HL-60 (cell line): ENCODE measurements around the gene SPAG9.

Source experiments
- GABPA ChIP-seq: IDR thresholded peaks from 2 replicates; pipeline ENCODE4 v1.6.1; 2012; ENCODE audit warnings: low read depth
- POLR2AphosphoS5 ChIP-seq: IDR thresholded peaks from 2 replicates; pipeline ENCODE4 v1.6.1; 2012; ENCODE audit warnings: low read depth
- TF ChIP-seq, protein P1 (sequence below): IDR thresholded peaks from one replicate; pipeline ENCODE4 v1.5.1; 2011; ENCODE audit warnings: low read length, control low read depth, inconsistent platforms; ENCODE audit not compliant: insufficient read depth
- TF ChIP-seq, protein P2 (sequence below): IDR thresholded peaks from 2 replicates; pipeline ENCODE4 v1.6.1; 2012; ENCODE audit warnings: low read depth; ENCODE audit not compliant: insufficient replicate concordance

DNA sequence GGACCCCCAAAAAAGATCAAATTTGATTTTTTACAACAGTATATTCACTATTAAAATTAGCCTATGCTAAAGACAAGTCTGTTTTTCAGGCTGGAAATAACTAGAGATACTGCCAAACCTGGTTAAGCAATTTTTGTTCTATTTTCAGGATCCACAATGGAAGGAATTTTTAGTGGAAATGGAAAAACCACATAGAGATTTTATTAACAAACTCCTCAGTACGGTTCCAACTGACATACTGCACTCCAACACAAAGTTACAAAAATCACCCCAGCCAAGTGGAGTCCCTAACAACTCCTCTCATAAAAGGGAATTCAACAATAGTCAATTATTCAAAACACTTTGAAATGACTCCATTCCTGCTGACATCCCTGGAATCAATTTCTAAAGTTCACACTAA is 152.9 kb downstream of the SPAG9 start:
- TF ChIP-seq GABPA (no peak), POLR2AphosphoS5 (no peak)
- TF ChIP-seq, protein P1, sequence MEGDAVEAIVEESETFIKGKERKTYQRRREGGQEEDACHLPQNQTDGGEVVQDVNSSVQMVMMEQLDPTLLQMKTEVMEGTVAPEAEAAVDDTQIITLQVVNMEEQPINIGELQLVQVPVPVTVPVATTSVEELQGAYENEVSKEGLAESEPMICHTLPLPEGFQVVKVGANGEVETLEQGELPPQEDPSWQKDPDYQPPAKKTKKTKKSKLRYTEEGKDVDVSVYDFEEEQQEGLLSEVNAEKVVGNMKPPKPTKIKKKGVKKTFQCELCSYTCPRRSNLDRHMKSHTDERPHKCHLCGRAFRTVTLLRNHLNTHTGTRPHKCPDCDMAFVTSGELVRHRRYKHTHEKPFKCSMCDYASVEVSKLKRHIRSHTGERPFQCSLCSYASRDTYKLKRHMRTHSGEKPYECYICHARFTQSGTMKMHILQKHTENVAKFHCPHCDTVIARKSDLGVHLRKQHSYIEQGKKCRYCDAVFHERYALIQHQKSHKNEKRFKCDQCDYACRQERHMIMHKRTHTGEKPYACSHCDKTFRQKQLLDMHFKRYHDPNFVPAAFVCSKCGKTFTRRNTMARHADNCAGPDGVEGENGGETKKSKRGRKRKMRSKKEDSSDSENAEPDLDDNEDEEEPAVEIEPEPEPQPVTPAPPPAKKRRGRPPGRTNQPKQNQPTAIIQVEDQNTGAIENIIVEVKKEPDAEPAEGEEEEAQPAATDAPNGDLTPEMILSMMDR: no peak
- TF ChIP-seq, protein P2, sequence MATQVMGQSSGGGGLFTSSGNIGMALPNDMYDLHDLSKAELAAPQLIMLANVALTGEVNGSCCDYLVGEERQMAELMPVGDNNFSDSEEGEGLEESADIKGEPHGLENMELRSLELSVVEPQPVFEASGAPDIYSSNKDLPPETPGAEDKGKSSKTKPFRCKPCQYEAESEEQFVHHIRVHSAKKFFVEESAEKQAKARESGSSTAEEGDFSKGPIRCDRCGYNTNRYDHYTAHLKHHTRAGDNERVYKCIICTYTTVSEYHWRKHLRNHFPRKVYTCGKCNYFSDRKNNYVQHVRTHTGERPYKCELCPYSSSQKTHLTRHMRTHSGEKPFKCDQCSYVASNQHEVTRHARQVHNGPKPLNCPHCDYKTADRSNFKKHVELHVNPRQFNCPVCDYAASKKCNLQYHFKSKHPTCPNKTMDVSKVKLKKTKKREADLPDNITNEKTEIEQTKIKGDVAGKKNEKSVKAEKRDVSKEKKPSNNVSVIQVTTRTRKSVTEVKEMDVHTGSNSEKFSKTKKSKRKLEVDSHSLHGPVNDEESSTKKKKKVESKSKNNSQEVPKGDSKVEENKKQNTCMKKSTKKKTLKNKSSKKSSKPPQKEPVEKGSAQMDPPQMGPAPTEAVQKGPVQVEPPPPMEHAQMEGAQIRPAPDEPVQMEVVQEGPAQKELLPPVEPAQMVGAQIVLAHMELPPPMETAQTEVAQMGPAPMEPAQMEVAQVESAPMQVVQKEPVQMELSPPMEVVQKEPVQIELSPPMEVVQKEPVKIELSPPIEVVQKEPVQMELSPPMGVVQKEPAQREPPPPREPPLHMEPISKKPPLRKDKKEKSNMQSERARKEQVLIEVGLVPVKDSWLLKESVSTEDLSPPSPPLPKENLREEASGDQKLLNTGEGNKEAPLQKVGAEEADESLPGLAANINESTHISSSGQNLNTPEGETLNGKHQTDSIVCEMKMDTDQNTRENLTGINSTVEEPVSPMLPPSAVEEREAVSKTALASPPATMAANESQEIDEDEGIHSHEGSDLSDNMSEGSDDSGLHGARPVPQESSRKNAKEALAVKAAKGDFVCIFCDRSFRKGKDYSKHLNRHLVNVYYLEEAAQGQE: no peak
